HEK293 (cell line): ENCODE measurements around the gene MYO1G.

Experiments used
- ZBTB48 ChIP-seq: fragments of 450-650 bp; formaldehyde crosslinking; IDR thresholded peaks from 2 replicates; pipeline ENCODE4 v1.5.1; 2016; ENCODE audit warnings: missing biosample characterization, missing genetic modification characterization
- ZNF155 ChIP-seq: fragments of 450-650 bp; formaldehyde crosslinking; IDR thresholded peaks from 2 replicates; pipeline ENCODE4 v1.5.1; 2016; ENCODE audit warnings: missing biosample characterization, missing genetic modification characterization
- ZNF175 ChIP-seq: fragments of 450-650 bp; formaldehyde crosslinking; IDR thresholded peaks from 2 replicates; pipeline ENCODE4 v1.5.1; 2016; ENCODE audit warnings: missing biosample characterization, missing genetic modification characterization
- ZNF274 ChIP-seq, 2 experiments: fragments of 200-500 bp in 1 of 2; fragments of 450-650 bp in 1 of 2; sonication (Bioruptor generic) in 1 of 2; formaldehyde crosslinking in 1 of 2; IDR thresholded peaks; 2 replicates each; pipeline versions ENCODE4 v1.5.1 to v1.6.1; 2014 to 2016; ENCODE audit warnings: borderline replicate concordance in 1 of 2, inconsistent platforms in 1 of 2, low read length in 1 of 2, missing biosample characterization in 1 of 2, missing genetic modification characterization in 1 of 2
- ZNF549 ChIP-seq: fragments of 450-650 bp; IDR thresholded peaks from 2 replicates; pipeline ENCODE4 v1.5.1; 2018; ENCODE audit warnings: missing biosample characterization, missing genetic modification characterization, mild to moderate bottlenecking, inconsistent platforms, moderate library complexity
- ZNF555 ChIP-seq: fragments of 450-650 bp; formaldehyde crosslinking; conservative IDR thresholded peaks from 2 replicates; pipeline ENCODE4 v1.5.1; 2017; ENCODE audit warnings: missing biosample characterization, mild to moderate bottlenecking, missing genetic modification characterization, inconsistent platforms
- ZNF623 ChIP-seq: fragments of 450-650 bp; formaldehyde crosslinking; IDR thresholded peaks from 2 replicates; pipeline ENCODE4 v1.5.1; 2016; ENCODE audit warnings: missing biosample characterization, missing genetic modification characterization
- ZNF768 ChIP-seq: fragments of 450-650 bp; formaldehyde crosslinking; IDR thresholded peaks from 2 replicates; pipeline ENCODE4 v1.5.1; 2018; ENCODE audit warnings: missing biosample characterization, mild to moderate bottlenecking, missing genetic modification characterization
- TF ChIP-seq, protein P1 (sequence below): fragments of 450-650 bp; formaldehyde crosslinking; IDR thresholded peaks from 2 replicates; pipeline ENCODE4 v1.5.1; 2016; ENCODE audit warnings: missing biosample characterization, missing genetic modification characterization

DNA sequence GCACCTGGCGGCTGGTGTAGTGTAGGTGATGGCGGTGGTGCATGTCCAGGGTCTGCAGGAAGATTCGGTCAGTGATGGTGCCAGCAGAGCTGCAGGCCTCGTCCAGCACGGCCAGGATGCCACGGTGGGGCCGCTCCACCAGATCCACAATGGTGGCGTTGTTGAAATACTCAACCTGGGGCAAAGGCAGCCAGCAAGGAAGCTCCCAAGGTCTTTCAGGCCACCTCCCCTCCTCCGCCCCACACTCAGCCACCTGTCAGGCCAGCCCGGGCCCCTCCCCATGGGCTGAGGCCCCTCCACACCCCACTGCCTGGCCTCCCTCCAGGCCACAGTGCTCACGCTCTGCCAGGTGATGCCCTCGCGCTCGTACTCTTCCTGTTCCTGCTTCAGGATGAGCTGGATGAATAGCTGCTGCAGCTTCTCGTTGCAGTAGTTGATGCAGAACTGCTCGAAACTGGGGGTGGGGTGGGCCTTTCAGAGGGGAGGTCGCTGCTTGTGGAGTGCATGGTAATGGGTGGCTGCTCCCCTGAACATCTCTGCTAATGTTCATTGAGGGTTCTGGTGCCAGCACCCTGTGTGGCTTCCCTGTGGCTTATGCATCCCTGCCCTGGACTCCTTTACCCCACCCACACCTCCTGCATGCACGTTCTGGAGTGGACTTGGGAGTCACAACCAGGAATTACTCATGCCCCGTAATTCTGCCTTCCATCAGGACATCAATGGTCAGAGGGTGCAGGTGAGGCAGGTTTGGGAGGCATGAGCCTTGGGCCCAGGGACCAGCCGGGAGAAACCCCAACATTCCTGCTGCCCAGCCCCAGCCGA is 8.9 kb downstream of the MYO1G start:
- no peak for TF ChIP-seq ZNF623 (tag by site-specific recombination)
- no peak for TF ChIP-seq ZBTB48 (tag by site-specific recombination)
- TF ChIP-seq, protein P1, sequence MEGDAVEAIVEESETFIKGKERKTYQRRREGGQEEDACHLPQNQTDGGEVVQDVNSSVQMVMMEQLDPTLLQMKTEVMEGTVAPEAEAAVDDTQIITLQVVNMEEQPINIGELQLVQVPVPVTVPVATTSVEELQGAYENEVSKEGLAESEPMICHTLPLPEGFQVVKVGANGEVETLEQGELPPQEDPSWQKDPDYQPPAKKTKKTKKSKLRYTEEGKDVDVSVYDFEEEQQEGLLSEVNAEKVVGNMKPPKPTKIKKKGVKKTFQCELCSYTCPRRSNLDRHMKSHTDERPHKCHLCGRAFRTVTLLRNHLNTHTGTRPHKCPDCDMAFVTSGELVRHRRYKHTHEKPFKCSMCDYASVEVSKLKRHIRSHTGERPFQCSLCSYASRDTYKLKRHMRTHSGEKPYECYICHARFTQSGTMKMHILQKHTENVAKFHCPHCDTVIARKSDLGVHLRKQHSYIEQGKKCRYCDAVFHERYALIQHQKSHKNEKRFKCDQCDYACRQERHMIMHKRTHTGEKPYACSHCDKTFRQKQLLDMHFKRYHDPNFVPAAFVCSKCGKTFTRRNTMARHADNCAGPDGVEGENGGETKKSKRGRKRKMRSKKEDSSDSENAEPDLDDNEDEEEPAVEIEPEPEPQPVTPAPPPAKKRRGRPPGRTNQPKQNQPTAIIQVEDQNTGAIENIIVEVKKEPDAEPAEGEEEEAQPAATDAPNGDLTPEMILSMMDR (tag by site-specific recombination): no peak
- no peak for TF ChIP-seq ZNF549
- no peak for TF ChIP-seq ZNF555 (tag by site-specific recombination)
- no peak for TF ChIP-seq ZNF175 (tag by site-specific recombination)
- TF ChIP-seq ZNF155 (tag by site-specific recombination): no peak
- TF ChIP-seq ZNF274 (IDR thresholded peaks at IDR 0.05; ENCODE audit: low read length): no peak
- no peak for TF ChIP-seq ZNF274 (tag by site-specific recombination; IDR thresholded peaks at IDR 0.05; ENCODE audit: borderline replicate concordance)
- TF ChIP-seq ZNF768 (tag by site-specific recombination): no peak
